H1 (cell line): ENCODE results near the gene PYGL.

ENCODE experiments used
- CHD2 ChIP-seq: IDR thresholded peaks from 2 replicates; pipeline ENCODE4 v1.6.1; 2012; ENCODE audit warnings: low read length, improper control_type of control experiment
- GTF2F1 ChIP-seq: IDR thresholded peaks from 2 replicates; pipeline ENCODE4 v1.6.1; 2012; ENCODE audit warnings: low read depth, low read length, improper control_type of control experiment, borderline replicate concordance
- JUND ChIP-seq: IDR thresholded peaks from 2 replicates; pipeline ENCODE4 v1.6.1; 2011; ENCODE audit warnings: mild to moderate bottlenecking, improper control_type of control experiment, low read length
- KDM5A ChIP-seq: fragments of 200-600 bp; IDR thresholded peaks from 2 replicates; pipeline ENCODE4 v1.7.1; 2012; ENCODE audit warnings: mild to moderate bottlenecking, low read length, inconsistent platforms, mixed read lengths
- POLR2A ChIP-seq, 2 experiments: IDR thresholded peaks; 1 replicate in 1 of 2; 2 replicates in 1 of 2; pipeline ENCODE4 v1.6.1; 2011; ENCODE audit warnings: low read depth in 2 of 2, low read length in 2 of 2, mild to moderate bottlenecking in 2 of 2; ENCODE audit errors: control extremely low read depth in 1 of 2
- SIRT6 ChIP-seq: IDR thresholded peaks from one replicate; pipeline ENCODE4 v1.7.1; 2012; ENCODE audit warnings: low read length, inconsistent platforms
- SUZ12 ChIP-seq: fragments of 200-600 bp; sonication (generic); IDR thresholded peaks from 2 replicates; pipeline ENCODE4 v1.6.1; 2012; ENCODE audit warnings: mild to moderate bottlenecking, inconsistent platforms, low read length, moderate library complexity, mixed read lengths
- TEAD4 ChIP-seq: IDR thresholded peaks from 2 replicates; pipeline ENCODE4 v1.6.1; 2012; ENCODE audit warnings: low read depth, low read length, inconsistent platforms, mixed read lengths
- ZNF274 ChIP-seq: IDR thresholded peaks from 2 replicates; pipeline ENCODE4 v1.7.0; 2012; ENCODE audit warnings: low read length, borderline replicate concordance; ENCODE audit errors: extremely low read depth
- TF ChIP-seq, protein P1 (sequence below): IDR thresholded peaks from 2 replicates; pipeline ENCODE4 v1.6.1; 2012; ENCODE audit warnings: low read length, inconsistent platforms
- TF ChIP-seq, protein P2 (sequence below), 3 experiments: IDR thresholded peaks; 1 replicate in 2 of 3; 2 replicates in 1 of 3; pipeline versions ENCODE4 v1.5.1 to v1.6.1; 2011; ENCODE audit warnings: low read length in 3 of 3, mild to moderate bottlenecking in 3 of 3, inconsistent platforms in 2 of 3, low read depth in 1 of 3, moderate library complexity in 1 of 3; ENCODE audit not compliant: insufficient read depth in 1 of 3; ENCODE audit errors: control extremely low read depth in 1 of 3
- TF ChIP-seq, protein P3 (sequence below): IDR thresholded peaks from 2 replicates; pipeline ENCODE4 v1.6.1; 2012; ENCODE audit warnings: inconsistent platforms

DNA sequence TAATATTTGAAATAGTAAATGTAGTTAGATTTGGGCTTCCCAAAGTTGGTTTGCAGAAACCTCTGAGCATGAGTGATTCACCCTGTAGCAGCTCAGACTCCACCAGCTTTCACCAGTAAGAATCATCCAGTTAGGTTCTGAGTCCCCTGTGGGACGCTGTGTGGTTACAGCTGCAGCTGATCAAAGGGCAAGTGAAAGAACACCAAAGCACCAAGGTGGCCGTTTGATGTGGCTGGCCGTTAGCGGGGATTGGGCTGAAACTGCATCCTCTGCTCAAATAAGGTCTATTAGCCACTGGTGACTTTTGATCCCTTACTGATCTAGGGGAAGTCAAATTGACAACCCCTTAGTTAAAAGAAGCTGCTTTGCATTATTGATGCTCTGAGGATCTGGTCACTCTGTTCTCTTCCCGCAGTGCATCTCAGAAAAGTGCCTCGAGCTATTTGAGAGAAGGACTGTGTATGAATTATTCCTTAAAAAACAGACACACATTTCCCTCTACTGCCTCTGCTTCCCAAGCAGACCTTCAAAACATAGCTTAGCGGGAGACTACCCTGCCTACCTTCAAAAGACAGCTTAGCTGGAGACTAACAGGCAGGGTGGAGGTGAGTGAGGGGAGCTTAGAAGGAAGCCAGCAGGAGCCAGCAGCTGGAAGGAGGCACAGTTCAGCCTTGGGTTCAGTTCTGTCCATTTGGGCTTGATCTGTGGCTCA, 68.8 kb downstream of the PYGL start:
- TF ChIP-seq, protein P1, sequence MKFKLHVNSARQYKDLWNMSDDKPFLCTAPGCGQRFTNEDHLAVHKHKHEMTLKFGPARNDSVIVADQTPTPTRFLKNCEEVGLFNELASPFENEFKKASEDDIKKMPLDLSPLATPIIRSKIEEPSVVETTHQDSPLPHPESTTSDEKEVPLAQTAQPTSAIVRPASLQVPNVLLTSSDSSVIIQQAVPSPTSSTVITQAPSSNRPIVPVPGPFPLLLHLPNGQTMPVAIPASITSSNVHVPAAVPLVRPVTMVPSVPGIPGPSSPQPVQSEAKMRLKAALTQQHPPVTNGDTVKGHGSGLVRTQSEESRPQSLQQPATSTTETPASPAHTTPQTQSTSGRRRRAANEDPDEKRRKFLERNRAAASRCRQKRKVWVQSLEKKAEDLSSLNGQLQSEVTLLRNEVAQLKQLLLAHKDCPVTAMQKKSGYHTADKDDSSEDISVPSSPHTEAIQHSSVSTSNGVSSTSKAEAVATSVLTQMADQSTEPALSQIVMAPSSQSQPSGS: no peak
- TF ChIP-seq ZNF274: no peak
- TF ChIP-seq, protein P2, sequence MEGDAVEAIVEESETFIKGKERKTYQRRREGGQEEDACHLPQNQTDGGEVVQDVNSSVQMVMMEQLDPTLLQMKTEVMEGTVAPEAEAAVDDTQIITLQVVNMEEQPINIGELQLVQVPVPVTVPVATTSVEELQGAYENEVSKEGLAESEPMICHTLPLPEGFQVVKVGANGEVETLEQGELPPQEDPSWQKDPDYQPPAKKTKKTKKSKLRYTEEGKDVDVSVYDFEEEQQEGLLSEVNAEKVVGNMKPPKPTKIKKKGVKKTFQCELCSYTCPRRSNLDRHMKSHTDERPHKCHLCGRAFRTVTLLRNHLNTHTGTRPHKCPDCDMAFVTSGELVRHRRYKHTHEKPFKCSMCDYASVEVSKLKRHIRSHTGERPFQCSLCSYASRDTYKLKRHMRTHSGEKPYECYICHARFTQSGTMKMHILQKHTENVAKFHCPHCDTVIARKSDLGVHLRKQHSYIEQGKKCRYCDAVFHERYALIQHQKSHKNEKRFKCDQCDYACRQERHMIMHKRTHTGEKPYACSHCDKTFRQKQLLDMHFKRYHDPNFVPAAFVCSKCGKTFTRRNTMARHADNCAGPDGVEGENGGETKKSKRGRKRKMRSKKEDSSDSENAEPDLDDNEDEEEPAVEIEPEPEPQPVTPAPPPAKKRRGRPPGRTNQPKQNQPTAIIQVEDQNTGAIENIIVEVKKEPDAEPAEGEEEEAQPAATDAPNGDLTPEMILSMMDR (IDR thresholded peaks at IDR 0.05; ENCODE audit: control extremely low read depth in 1 of 3, insufficient read depth in 1 of 3, low read depth in 1 of 3, low read length in 3 of 3): no peak
- TF ChIP-seq TEAD4: no peak
- no peak for TF ChIP-seq SIRT6
- no peak for TF ChIP-seq CHD2
- no peak for TF ChIP-seq JUND
- TF ChIP-seq KDM5A: no peak
- no peak for TF ChIP-seq POLR2A (IDR thresholded peaks at IDR 0.05; ENCODE audit: control extremely low read depth in 1 of 2, low read depth in 2 of 2, low read length in 2 of 2)
- TF ChIP-seq GTF2F1: no peak
- no peak for TF ChIP-seq SUZ12
- TF ChIP-seq, protein P3, sequence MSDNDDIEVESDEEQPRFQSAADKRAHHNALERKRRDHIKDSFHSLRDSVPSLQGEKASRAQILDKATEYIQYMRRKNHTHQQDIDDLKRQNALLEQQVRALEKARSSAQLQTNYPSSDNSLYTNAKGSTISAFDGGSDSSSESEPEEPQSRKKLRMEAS: no peak
